NOMO-1 (cell line): ENCODE measurements around the gene RPL28.

Experiments used
- DNase-seq, 2 experiments: peaks; one replicate each; lab custom pipeline; 2025; ENCODE audit not compliant: unreplicated experiment in 2 of 2; lab: John Stamatoyannopoulos, UW

The RPL28 gene

GRCh38 chr19:55372316-55373081, 13.2 kb upstream of the RPL28 start:
- no peak for DNase-seq

- DNase-seq, result no peak
Measured at GRCh38 chr19:55373306-55373992, 12.3 kb upstream of the RPL28 start.

GRCh38 chr19:55373993-55374757, 11.6 kb upstream of the RPL28 start:
- DNase-seq, result no peak

- DNase-seq, result no peak
Measured at GRCh38 chr19:55376241-55376933, 9.3 kb upstream of the RPL28 start, which contains the start of gene TMEM190. Gene TMEM190 (plus strand): TSS chr19:55376826. CDS start chr19:55376854, 28 bp downstream.

- DNase-seq, result no peak
Measured at GRCh38 chr19:55377356-55378131, 8.2 kb upstream of the RPL28 start.

GRCh38 chr19:55379174-55379573, 6.6 kb upstream of the RPL28 start:
- DNase-seq, result no peak

GRCh38 chr19:55382013-55382412, 3.7 kb upstream of the RPL28 start:
- DNase-seq, result no peak

- no peak for DNase-seq
Measured at GRCh38 chr19:55382522-55383054, 3.1 kb upstream of the RPL28 start.

GRCh38 chr19:55383279-55384130, 2.2 kb upstream of the RPL28 start:
- peak; percentile 57 to 58 for DNase-seq

GRCh38 chr19:55384131-55384919, 1.4 kb upstream of the RPL28 start, which contains the start of gene TMEM238:
Gene TMEM238 (minus strand): TSS chr19:55384292. CDS start chr19:55384259, 33 bp downstream.
- DNase-seq, result peak in 1 of 2 experiments; percentile 42

GRCh38 chr19:55384920-55385723, 610 bp upstream of the RPL28 start:
- peak; percentile 92 to 97 for DNase-seq

- DNase-seq, result no peak
Measured at GRCh38 chr19:55386493-55386971, 800 bp downstream of the RPL28 start.

- DNase-seq, result no peak
Measured at GRCh38 chr19:55387736-55388497, 2.2 kb downstream of the RPL28 start.

GRCh38 chr19:55389386-55390317, 3.9 kb downstream of the RPL28 start:
- DNase-seq, result no peak

GRCh38 chr19:55390461-55390880, 4.7 kb downstream of the RPL28 start:
- DNase-seq, result no peak
